ENCODE measurements around the gene PSME1.
A peak's percentile ranks its signal among the peaks of the same experiment; 100 is the strongest.

PSME1 gene

GRCh38 chr14:24122416-24122815 is 13.6 kb upstream of the PSME1 start:
- Histone ChIP-seq H3K27ac (replicated peaks) (no peak overlapping the region), H3K27me3 (ENCODE audit: insufficient read depth, poor library complexity, severe bottlenecking) (no peaks in the 10 kb centered on the region), H3K4me3 (replicated peaks; ENCODE audit: insufficient read depth, low read length) (no peak overlapping the region)
- no peak for DNase-seq (ENCODE audit: low read depth in 1 of 2, low spot score in 1 of 2)
- no peak for TF ChIP-seq REST (IDR thresholded peaks at IDR 0.05; ENCODE audit: insufficient replicate concordance, low read depth)
- no peak for TF ChIP-seq SPI1 (IDR thresholded peaks at IDR 0.05; ENCODE audit: borderline replicate concordance, low read depth)
- TF ChIP-seq POLR2AphosphoS5 (IDR thresholded peaks at IDR 0.05; ENCODE audit: low read depth) = no peak
- no peak for TF ChIP-seq CTCF (IDR thresholded peaks at IDR 0.05; ENCODE audit: insufficient read depth, low read length)
- TF ChIP-seq GABPA (IDR thresholded peaks at IDR 0.05; ENCODE audit: low read depth) = no peak

GRCh38 chr14:24122898-24123297 is 13.1 kb upstream of the PSME1 start:
- TF ChIP-seq REST (IDR thresholded peaks at IDR 0.05; ENCODE audit: insufficient replicate concordance, low read depth) (no peak), POLR2AphosphoS5 (IDR thresholded peaks at IDR 0.05; ENCODE audit: low read depth) (0 out of 2 replicates have a peak, but pooled peaks have one; percentile 16)
- no peak for DNase-seq (ENCODE audit: low read depth in 1 of 2, low spot score in 1 of 2)
- no peaks in the 10 kb centered on the region for H3K27me3 ChIP-seq (ENCODE audit: insufficient read depth, poor library complexity, severe bottlenecking)
- no peak overlapping the region for H3K4me3 ChIP-seq (replicated peaks; ENCODE audit: insufficient read depth, low read length)
- no peak overlapping the region for H3K27ac ChIP-seq (replicated peaks)

GRCh38 chr14:24123424-24124417 is 12.3 kb upstream of the PSME1 start:
- no peak overlapping the region for H3K4me3 ChIP-seq (replicated peaks; ENCODE audit: insufficient read depth, low read length)
- peak overlapping the region; percentile 26; the same call in 1 of the 2 replicates for H3K27ac ChIP-seq (replicated peaks)
- H3K27me3 ChIP-seq (ENCODE audit: insufficient read depth, poor library complexity, severe bottlenecking) = no peaks in the 10 kb centered on the region
- TF ChIP-seq SPI1 (IDR thresholded peaks at IDR 0.05; ENCODE audit: borderline replicate concordance, low read depth) (no peak), GABPA (IDR thresholded peaks at IDR 0.05; ENCODE audit: low read depth) (no peak), POLR2AphosphoS5 (IDR thresholded peaks at IDR 0.05; ENCODE audit: low read depth) (no peak), REST (IDR thresholded peaks at IDR 0.05; ENCODE audit: insufficient replicate concordance, low read depth) (no peak), CTCF (IDR thresholded peaks at IDR 0.05; ENCODE audit: insufficient read depth, low read length) (no peak)
- DNase-seq (ENCODE audit: low read depth in 1 of 2, low spot score in 1 of 2) = peak in 1 of 2 experiments; percentile 3
